CD14-positive monocyte (primary cell): ENCODE measurements around the gene ZDHHC14. TPM values are rescaled to one million over a fixed set of nuclear protein-coding genes. Genes with fewer than 3 reads are reported as not detected.

Source experiments
- DNase-seq, 3 donors: peaks; one replicate each; pipeline ENCODE4 v3.0.0-alpha.2; 2011 to 2022
- H2AFZ ChIP-seq: 2 replicates; pipeline ENCODE4 v1.6.0; 2012; ENCODE audit warnings: mild to moderate bottlenecking, low read depth, low read length, inconsistent platforms; ENCODE audit not compliant: insufficient read depth, poor library complexity, severe bottlenecking
- H3K27ac ChIP-seq, 2 donors: 1 replicate in 1 of 2; 2 replicates in 1 of 2; pipeline ENCODE4 v1.5.1; 2012 to 2013; ENCODE audit warnings: low read length in 2 of 2, control low read depth in 1 of 2, inconsistent platforms in 1 of 2, low read depth in 1 of 2, mild to moderate bottlenecking in 1 of 2
- H3K27me3 ChIP-seq, 2 donors: one replicate each; pipeline versions ENCODE4 v1.6.0 to v1.6.1; 2011 to 2013; ENCODE audit warnings: low read length in 2 of 2; ENCODE audit not compliant: control insufficient read depth in 2 of 2, insufficient read depth in 2 of 2
- H3K36me3 ChIP-seq, 2 donors: replicated peaks in 1 of 2; 1 replicate in 1 of 2; 2 replicates in 1 of 2; pipeline versions ENCODE4 v1.5.1 to v1.6.1; 2012 to 2013; ENCODE audit warnings: low read length in 2 of 2, control low read depth in 1 of 2, inconsistent platforms in 1 of 2, mild to moderate bottlenecking in 1 of 2; ENCODE audit not compliant: insufficient read depth in 2 of 2, control insufficient read depth in 1 of 2
- H3K4me1 ChIP-seq, 2 donors: 1 replicate in 1 of 2; 2 replicates in 1 of 2; pipeline versions ENCODE4 v1.5.1 to v1.6.1; 2012 to 2013; ENCODE audit warnings: low read length in 2 of 2, control low read depth in 1 of 2, inconsistent platforms in 1 of 2, mild to moderate bottlenecking in 1 of 2, moderate library complexity in 1 of 2; ENCODE audit not compliant: insufficient read depth in 2 of 2, control insufficient read depth in 1 of 2
- H3K4me2 ChIP-seq: replicated peaks from 2 replicates; pipeline ENCODE3; 2012; ENCODE audit warnings: low read length, moderate library complexity, mild to moderate bottlenecking; ENCODE audit not compliant: poor library complexity, severe bottlenecking; ENCODE audit errors: extremely low read depth
- H3K4me3 ChIP-seq, 3 experiments: fragments of 200-600 bp in 1 of 3; sonication (generic) in 1 of 3; replicated peaks in 1 of 3; 1 replicate in 2 of 3; 2 replicates in 1 of 3; pipeline ENCODE4 v1.5.1; 2011 to 2013; ENCODE audit warnings: low read length in 3 of 3, mild to moderate bottlenecking in 3 of 3, control low read depth in 2 of 3, low read depth in 2 of 3, inconsistent platforms in 1 of 3, moderate library complexity in 1 of 3
- H3K79me2 ChIP-seq: 2 replicates; pipeline ENCODE4 v1.6.0; 2012; ENCODE audit warnings: mild to moderate bottlenecking, control low read depth, inconsistent platforms, low read length, moderate library complexity; ENCODE audit not compliant: insufficient read depth
- H3K9ac ChIP-seq: 2 replicates; pipeline ENCODE4 v1.6.0; 2017; ENCODE audit warnings: low read length, mild to moderate bottlenecking; ENCODE audit not compliant: insufficient read depth, poor library complexity, severe bottlenecking
- H3K9me3 ChIP-seq, 2 donors: replicated peaks in 1 of 2; 1 replicate in 1 of 2; 2 replicates in 1 of 2; pipeline versions ENCODE4 v1.5.1 to v1.6.1; 2012 to 2013; ENCODE audit warnings: low read length in 2 of 2, control low read depth in 1 of 2; ENCODE audit not compliant: control insufficient read depth in 1 of 2, insufficient read depth in 1 of 2
- H4K20me1 ChIP-seq: 2 replicates; pipeline ENCODE4 v1.6.0; 2012; ENCODE audit warnings: mild to moderate bottlenecking, low read length, control low read depth, moderate library complexity; ENCODE audit not compliant: insufficient read depth
- H3K27ac Mint-ChIP-seq, 7 donors: one replicate each; pipeline ENCODE4 v1.8.0; 2020; ENCODE audit warnings: mild to moderate bottlenecking in 7 of 7, mixed read lengths in 7 of 7, moderate library complexity in 6 of 7, inconsistent platforms in 2 of 7
- H3K27me3 Mint-ChIP-seq, 3 donors: one replicate each; pipeline ENCODE4 v1.8.0; 2021 to 2022; ENCODE audit warnings: low read depth in 3 of 3, mild to moderate bottlenecking in 3 of 3, mixed read lengths in 3 of 3, moderate library complexity in 3 of 3, inconsistent platforms in 1 of 3
- H3K36me3 Mint-ChIP-seq, 2 donors: one replicate each; pipeline ENCODE4 v1.8.0; 2020; ENCODE audit warnings: mixed read lengths in 2 of 2, inconsistent platforms in 1 of 2, mild to moderate bottlenecking in 1 of 2
- H3K4me1 Mint-ChIP-seq: one replicate; pipeline ENCODE4 v1.8.0; 2020; ENCODE audit warnings: mild to moderate bottlenecking, mixed read lengths
- H3K4me3 Mint-ChIP-seq, 2 donors: one replicate each; pipeline ENCODE4 v1.8.0; 2020; ENCODE audit warnings: mild to moderate bottlenecking in 2 of 2, mixed read lengths in 2 of 2, moderate library complexity in 1 of 2
- H3K9me3 Mint-ChIP-seq, 7 donors: one replicate each; pipeline ENCODE4 v1.8.0; 2020 to 2022; ENCODE audit warnings: mixed read lengths in 7 of 7, mild to moderate bottlenecking in 6 of 7, moderate library complexity in 6 of 7, inconsistent platforms in 2 of 7
- CTCF ChIP-seq: fragments of 200-600 bp; IDR thresholded peaks from one replicate; pipeline ENCODE4 v1.8.0; 2022; ENCODE audit warnings: antibody characterized with exemption, mild to moderate bottlenecking
- WGBS: methylation state at CpG from one replicate; pipeline ENCODE4 v1.1.5; 2013; ENCODE audit warnings: missing lambda C conversion rate; ENCODE audit not compliant: insufficient coverage; 5-methylcytosine and 5-hydroxymethylcytosine counted together
- intact Hi-C, 2 donors: fragments of 100-400 bp; cut with micrococcal nuclease; formaldehyde crosslinking; loops; one replicate each; pipeline versions ENCODE4 v1.15.0 to v1.15.1; 2023
- polyA plus RNA-seq, 3 donors: library from polyadenylated mRNA; depleted of rRNA in 1 of 3; unstranded in 2 of 3; stranded (reverse) in 1 of 3; fragments of 300-500 nt in 2 of 3; fragments of >200 nt in 1 of 3; fragmentation: Illumina TruSeq in 2 of 3; gene quantifications; 1 replicate in 2 of 3; 2 replicates in 1 of 3; pipeline ENCODE4 v1.2.3, GENCODE V29; 2012 to 2021

Gene ZDHHC14
- polyA plus RNA-seq, 3 donors, result 0.30 to 1.7 (median 0.93) TPM

- no peak for DNase-seq
- Histone ChIP-seq H3K36me3 (no peaks in the 10 kb centered on the region), H3K4me3 (no peak overlapping the region), H2AFZ (no peak overlapping the region), H3K4me1 (peaks cover 4 to 6% of the 10 kb centered on the region in 2 donors), H3K4me2 (no peak overlapping the region), H4K20me1 (no peaks in the 10 kb centered on the region), H3K27me3 (no peaks in the 10 kb centered on the region), H3K9ac (no peak overlapping the region), H3K79me2 (peaks cover 8% of the 10 kb centered on the region), H3K27ac (no peak overlapping the region), H3K9me3 (no peaks in the 10 kb centered on the region)
- H3K4me3 Mint-ChIP-seq, result no peak overlapping the region
- no peaks in the 10 kb centered on the region for H3K36me3 Mint-ChIP-seq
- intact Hi-C loops, result no loop called here
- H3K27ac Mint-ChIP-seq, result peak overlapping the region in 1 of 7 donors; percentile 33
- H3K9me3 Mint-ChIP-seq, result peaks cover 0 to 2% (median 0%) of the 10 kb centered on the region in 7 donors
- no CpG with 5 or more reads among the region's 3 CpGs for WGBS
- TF ChIP-seq CTCF, result no peak
- peaks cover 4 to 6% (median 4%) of the 10 kb centered on the region in 3 donors for H3K27me3 Mint-ChIP-seq
- H3K4me1 Mint-ChIP-seq, result peaks cover 12% of the 10 kb centered on the region
These were observed 4.7 kb upstream of the ZDHHC14 start for GRCh38 chr6:157376241-157376640.

GRCh38 chr6:157376706-157377230 lies 4.2 kb upstream of the ZDHHC14 start:
- Histone ChIP-seq H2AFZ (no peak overlapping the region), H3K27ac (no peak overlapping the region), H3K4me3 (no peak overlapping the region), H3K36me3 (no peaks in the 10 kb centered on the region), H3K9me3 (no peaks in the 10 kb centered on the region), H3K9ac (no peak overlapping the region), H4K20me1 (no peaks in the 10 kb centered on the region), H3K27me3 (no peaks in the 10 kb centered on the region), H3K4me2 (no peak overlapping the region), H3K79me2 (peaks cover 8% of the 10 kb centered on the region), H3K4me1 (peaks cover 4 to 6% of the 10 kb centered on the region in 2 donors)
- Mint-ChIP-seq H3K4me1 (peaks cover 12% of the 10 kb centered on the region), H3K36me3 (no peaks in the 10 kb centered on the region), H3K27me3 (peaks cover 4% of the 10 kb centered on the region in 3 donors), H3K4me3 (peak overlapping the region in 1 of 2 donors; percentile 9), H3K9me3 (peaks cover 0 to 2% (median 0%) of the 10 kb centered on the region in 7 donors), H3K27ac (peak overlapping the region in 1 of 7 donors; percentile 1)
- no peak for TF ChIP-seq CTCF
- intact Hi-C loops, result no loop called here
- DNase-seq, result peak; percentile 12 to 69 (median 26)
- 93% methylated on average over 2 of the region's 9 CpGs for WGBS
